ENCODE data around the gene NTRK3. TPM values are rescaled to one million over a fixed set of nuclear protein-coding genes. Genes with fewer than 3 reads are reported as not detected.

Gene NTRK3
- total and polyA plus RNA-seq, 8 donors = 4.1 to 9.8 (median 7.4) TPM

DNA sequence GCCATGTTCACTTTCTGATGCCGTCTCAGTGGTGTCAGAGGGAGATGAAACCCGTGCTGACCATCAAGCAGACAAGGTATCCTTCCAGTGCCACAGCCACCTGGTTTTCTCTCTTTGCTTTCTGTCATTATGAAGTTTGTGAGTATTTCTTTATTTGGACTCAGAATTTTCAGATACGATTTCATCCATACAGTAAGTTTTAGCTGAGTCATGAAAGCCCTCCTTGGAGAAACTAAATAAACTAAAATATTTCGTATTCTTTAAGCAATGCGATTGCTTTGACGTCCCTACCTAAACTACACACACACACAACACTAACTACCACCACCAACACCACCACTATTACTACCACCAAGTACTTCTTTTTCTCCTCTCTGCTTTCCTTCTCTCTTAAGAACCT is 350.1 kb downstream of the NTRK3 start:
- peaks cover 0 to 6% of the 10 kb centered on the region in 2 donors for H3K27me3 ChIP-seq
- intact Hi-C loops (cut with DNase I) = no loop called here
- no peak overlapping the region for H3K27ac ChIP-seq
- H3K4me1 ChIP-seq = no peaks in the 10 kb centered on the region
- DNase-seq (no peak), ATAC-seq (no peak)
- H3K36me3 ChIP-seq = no peaks in the 10 kb centered on the region
- no peak overlapping the region for H3K4me3 ChIP-seq
- TF ChIP-seq CTCF (IDR thresholded peaks at IDR 0.05) = no peak
- H3K9me3 ChIP-seq = no peaks in the 10 kb centered on the region

DNA sequence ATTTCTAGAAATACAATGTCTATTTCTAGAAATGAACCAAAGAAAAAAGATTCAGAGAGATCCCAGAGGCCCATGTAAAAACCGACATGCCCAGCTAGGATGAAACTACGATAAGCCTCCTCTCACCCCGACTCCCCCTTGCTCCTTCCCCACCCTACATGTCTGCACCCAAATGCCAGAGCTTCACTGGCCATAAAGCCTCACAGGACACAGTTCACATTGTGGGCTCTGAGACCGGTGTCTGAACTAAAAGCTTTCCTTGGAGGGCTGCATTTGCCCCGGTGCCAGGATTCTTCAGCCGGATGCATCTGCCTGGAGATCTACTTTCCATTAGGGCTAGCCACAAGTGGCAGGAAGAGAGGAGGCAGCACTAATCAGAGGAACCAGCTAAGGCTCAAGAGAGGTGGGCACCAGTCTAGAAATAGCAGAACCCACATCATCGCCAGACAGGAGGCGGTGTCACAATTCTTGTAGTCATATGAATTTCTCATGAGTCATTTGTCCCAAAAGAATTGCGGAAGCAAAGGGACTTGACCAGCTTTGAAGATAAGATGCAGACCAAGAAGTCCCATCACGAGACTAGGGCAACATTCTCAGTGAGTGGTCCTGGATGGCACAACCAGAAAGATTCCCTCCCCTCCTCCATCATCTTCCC is 353.6 kb downstream of the NTRK3 start:
- Histone ChIP-seq H3K36me3 (no peaks in the 10 kb centered on the region), H3K27me3 (peaks cover 0 to 1% of the 10 kb centered on the region in 2 donors), H3K4me3 (no peak overlapping the region), H3K27ac (peak overlapping the region in 1 of 2 donors; percentile 74), H3K4me1 (no peaks in the 10 kb centered on the region), H3K9me3 (no peaks in the 10 kb centered on the region)
- TF ChIP-seq CTCF (IDR thresholded peaks at IDR 0.05) = no peak
- intact Hi-C loops (cut with DNase I) = no loop called here
- ATAC-seq (peak; percentile 24), DNase-seq (peak in 1 of 4 donors; percentile 32)

- Histone ChIP-seq H3K36me3 (no peaks in the 10 kb centered on the region), H3K9me3 (no peaks in the 10 kb centered on the region), H3K4me1 (no peaks in the 10 kb centered on the region), H3K27ac (peak overlapping the region in 1 of 2 donors; percentile 74), H3K27me3 (no peaks in the 10 kb centered on the region), H3K4me3 (no peak overlapping the region)
- no peak for DNase-seq
- intact Hi-C loops (cut with DNase I) = no loop called here
- no peak for ATAC-seq
- no peak for TF ChIP-seq CTCF (IDR thresholded peaks at IDR 0.05)
These were observed 354.4 kb downstream of the NTRK3 start for GRCh38 chr15:87901926-87902690.

GRCh38 chr15:87901008-87901407 is 355.5 kb downstream of the NTRK3 start:
- Histone ChIP-seq H3K36me3 (no peaks in the 10 kb centered on the region), H3K27ac (no peak overlapping the region), H3K4me1 (no peaks in the 10 kb centered on the region), H3K9me3 (no peaks in the 10 kb centered on the region), H3K27me3 (no peaks in the 10 kb centered on the region), H3K4me3 (no peak overlapping the region)
- no peak for DNase-seq
- no peak for ATAC-seq
- intact Hi-C loops (cut with DNase I) = no loop called here
- no peak for TF ChIP-seq CTCF (IDR thresholded peaks at IDR 0.05)

- H3K4me1 ChIP-seq = no peaks in the 10 kb centered on the region
- no peaks in the 10 kb centered on the region for H3K9me3 ChIP-seq
- H3K4me3 ChIP-seq = no peak overlapping the region
- H3K36me3 ChIP-seq = no peaks in the 10 kb centered on the region
- intact Hi-C loops (cut with DNase I) = no loop called here
- TF ChIP-seq CTCF (IDR thresholded peaks at IDR 0.05) = no peak
- no peaks in the 10 kb centered on the region for H3K27me3 ChIP-seq
- no peak for ATAC-seq
- DNase-seq = no peak
- no peak overlapping the region for H3K27ac ChIP-seq
These were observed 359.6 kb downstream of the NTRK3 start for GRCh38 chr15:87896936-87897335.
